ENCODE data around the gene CORIN. TPM values are rescaled to one million over a fixed set of nuclear protein-coding genes. Genes with fewer than 3 reads are reported as not detected.
"Not testable (repeated sequence)": the region's sequence is repeated elsewhere in the genome, so short reads cannot be mapped to it uniquely, and the experiment has no call there.

The CORIN gene
- total RNA-seq, 3 donors from 2014 or later, result 1.6 to 6.4 (median 1.6) TPM

GRCh38 chr4:47550899-47551548, 286.8 kb downstream of the CORIN start:
- Histone ChIP-seq H3K36me3 (no peaks in the 10 kb centered on the region), H3K27me3 (no peaks in the 10 kb centered on the region), H3K4me3 (no peak overlapping the region), H3K4me1 (no peaks in the 10 kb centered on the region), H3K27ac (no peak overlapping the region), H3K9me3 (no peaks in the 10 kb centered on the region)
- no peak for DNase-seq (ENCODE audit: low spot score in 2 of 2)
- intact Hi-C loops (cut with DNase I; ENCODE audit: low total_unique reads), result loop anchor here (10.0 kb wide), 1 partner anchor 1194 kb away; no protein-coding TSS in a partner anchor
- TF ChIP-seq POLR2A (IDR thresholded peaks at IDR 0.05) (no peak), CTCF (IDR thresholded peaks at IDR 0.05) (no peak), POLR2AphosphoS5 (IDR thresholded peaks at IDR 0.05) (no peak)

- H3K9me3 ChIP-seq; H3K4me3 ChIP-seq; H3K27ac ChIP-seq; DNase-seq (ENCODE audit: low spot score in 2 of 2); H3K4me1 ChIP-seq; H3K36me3 ChIP-seq; H3K27me3 ChIP-seq: not testable (repeated sequence)
- intact Hi-C loops (cut with DNase I; ENCODE audit: low total_unique reads), result loop anchor here (10.0 kb wide), 1 partner anchor 1194 kb away; no protein-coding TSS in a partner anchor
Observed at GRCh38 chr4:47550357-47550756, 287.5 kb downstream of the CORIN start.

Other genes with a start within 250 kb of the CORIN start
- gene NFXL1, start 76.5 kb upstream of the CORIN start, total RNA-seq, result 10 to 100 TPM; 12.5 to 22.7 (median 20.0) TPM
- 1 to 10 TPM; 1.9 to 5.1 (median 2.3) TPM for gene CNGA1, start 178.6 kb upstream of the CORIN start, total RNA-seq
- 1 to 10 TPM in 2 of 3 donors, under 1 TPM in 1; under 0.01 to 9.4 (median 2.0) TPM for gene NIPAL1, start 178.7 kb upstream of the CORIN start, total RNA-seq

Measured in breast epithelium (tissue), 4 donors.